H9 (cell line): Measurements from ENCODE around the gene CBFA2T2. TPM values are rescaled to one million over a fixed set of nuclear protein-coding genes. Genes with fewer than 3 reads are reported as not detected.
A peak's percentile ranks its signal among the peaks of the same experiment; 100 is the strongest.

Source experiments
- DNase-seq: peaks from one replicate; pipeline ENCODE4 v3.0.0-alpha.2; 2017
- H2AFZ ChIP-seq: one replicate; pipeline ENCODE4 v1.6.1; 2013; ENCODE audit warnings: mild to moderate bottlenecking, low read length, control low read depth, moderate library complexity
- H2AK5ac ChIP-seq: 2 replicates; pipeline ENCODE4 v1.6.1; 2013; ENCODE audit warnings: low read length, control low read depth, mixed read lengths; ENCODE audit not compliant: insufficient read length
- H2BK120ac ChIP-seq: one replicate; pipeline ENCODE4 v1.6.1; 2013; ENCODE audit warnings: low read depth, mild to moderate bottlenecking, low read length, control low read depth, inconsistent platforms; ENCODE audit not compliant: poor library complexity, severe bottlenecking
- H2BK12ac ChIP-seq: 2 replicates; pipeline ENCODE4 v1.6.1; 2013; ENCODE audit warnings: low read length, control low read depth, mixed read lengths, low read depth; ENCODE audit not compliant: insufficient read length
- H2BK15ac ChIP-seq: 2 replicates; pipeline ENCODE4 v1.6.1; 2013; ENCODE audit warnings: low read depth, low read length, control low read depth
- H2BK20ac ChIP-seq: one replicate; pipeline ENCODE4 v1.6.1; 2013; ENCODE audit warnings: low read depth, mild to moderate bottlenecking, low read length, control low read depth, inconsistent platforms; ENCODE audit not compliant: poor library complexity, severe bottlenecking
- H2BK5ac ChIP-seq: 2 replicates; pipeline ENCODE4 v1.6.1; 2013; ENCODE audit warnings: low read length, control low read depth, mixed read lengths; ENCODE audit not compliant: insufficient read length
- H3K14ac ChIP-seq: 2 replicates; pipeline ENCODE4 v1.6.1; 2013; ENCODE audit warnings: low read length, control low read depth; ENCODE audit not compliant: insufficient read depth
- H3K18ac ChIP-seq: 2 replicates; pipeline ENCODE4 v1.6.1; 2013; ENCODE audit warnings: low read depth, mild to moderate bottlenecking, mixed read lengths, low read length, control low read depth; ENCODE audit not compliant: insufficient read length
- H3K23ac ChIP-seq: 2 replicates; pipeline ENCODE4 v1.6.1; 2013; ENCODE audit warnings: low read length, control low read depth, mixed read lengths, low read depth; ENCODE audit not compliant: insufficient read length
- H3K23me2 ChIP-seq: 2 replicates; pipeline ENCODE4 v1.6.1; 2013; ENCODE audit warnings: low read depth, mild to moderate bottlenecking, mixed read lengths, low read length, control low read depth; ENCODE audit not compliant: insufficient read length, poor library complexity, severe bottlenecking
- H3K27ac ChIP-seq: 2 replicates; pipeline ENCODE4 v1.5.1; 2013; ENCODE audit warnings: low read length, control low read depth, mixed read lengths, low read depth; ENCODE audit not compliant: insufficient read length
- H3K27me3 ChIP-seq: 2 replicates; pipeline ENCODE4 v1.6.1; 2013; ENCODE audit warnings: low read length, control low read depth, inconsistent platforms; ENCODE audit not compliant: insufficient read depth
- H3K4ac ChIP-seq: 2 replicates; pipeline ENCODE4 v1.6.1; 2013; ENCODE audit warnings: low read depth, mild to moderate bottlenecking, control low read depth, inconsistent platforms, low read length, moderate library complexity
- H3K4me1 ChIP-seq: 2 replicates; pipeline ENCODE4 v1.6.1; 2013; ENCODE audit warnings: low read length, control low read depth, inconsistent platforms; ENCODE audit not compliant: insufficient read depth
- H3K4me2 ChIP-seq: 2 replicates; pipeline ENCODE4 v1.6.1; 2013; ENCODE audit warnings: low read length, control low read depth, mixed read lengths; ENCODE audit not compliant: insufficient read length, insufficient read depth
- H3K56ac ChIP-seq: 2 replicates; pipeline ENCODE4 v1.6.1; 2013; ENCODE audit warnings: low read depth, mild to moderate bottlenecking, mixed read lengths, low read length, control low read depth; ENCODE audit not compliant: insufficient read length
- H3K79me1 ChIP-seq: 2 replicates; pipeline ENCODE4 v1.6.1; 2013; ENCODE audit warnings: low read depth, mild to moderate bottlenecking, moderate library complexity, low read length, control low read depth, inconsistent platforms; ENCODE audit not compliant: insufficient read depth, poor library complexity, severe bottlenecking
- H3K79me2 ChIP-seq: 2 replicates; pipeline ENCODE4 v1.6.1; 2013; ENCODE audit warnings: low read length, control low read depth, inconsistent platforms; ENCODE audit not compliant: insufficient read depth
- H3K9ac ChIP-seq: 2 replicates; pipeline ENCODE4 v1.6.1; 2013; ENCODE audit warnings: low read length, control low read depth, mixed read lengths; ENCODE audit not compliant: insufficient read length; ENCODE audit errors: extremely low read depth
- H3K9me3 ChIP-seq: one replicate; pipeline ENCODE4 v1.6.1; 2013; ENCODE audit warnings: low read depth, low read length, inconsistent platforms; ENCODE audit not compliant: control insufficient read depth
- H3T11ph ChIP-seq: one replicate; pipeline ENCODE4 v1.6.1; 2013; ENCODE audit warnings: mild to moderate bottlenecking, low read length, control low read depth, inconsistent platforms
- H4K20me1 ChIP-seq: one replicate; pipeline ENCODE4 v1.6.1; 2013; ENCODE audit not compliant: control insufficient read depth, insufficient read length, insufficient read depth
- H4K5ac ChIP-seq: 2 replicates; pipeline ENCODE4 v1.6.1; 2013; ENCODE audit warnings: low read depth, mild to moderate bottlenecking, mixed read lengths, low read length, control low read depth; ENCODE audit not compliant: insufficient read length
- H4K8ac ChIP-seq: replicated peaks from 2 replicates; pipeline ENCODE4 v1.6.1; 2013; ENCODE audit warnings: low read length, control low read depth, mixed read lengths, low read depth; ENCODE audit not compliant: insufficient read length
- H4K91ac ChIP-seq: 2 replicates; pipeline ENCODE4 v1.6.1; 2013; ENCODE audit warnings: low read depth, mild to moderate bottlenecking, moderate library complexity, mixed read lengths, low read length, control low read depth; ENCODE audit not compliant: insufficient read length
- H3K27ac Mint-ChIP-seq, 3 experiments: 2 replicates in 2 of 3; 3 replicates in 1 of 3; pipeline ENCODE4 v1.8.0; 2020 to 2021; ENCODE audit warnings: mixed read lengths in 3 of 3, mild to moderate bottlenecking in 1 of 3, moderate library complexity in 1 of 3
- H3K27me3 Mint-ChIP-seq: 2 replicates; pipeline ENCODE4 v1.8.0; 2021; ENCODE audit warnings: low read depth, mild to moderate bottlenecking, moderate library complexity, mixed read lengths
- H3K36me3 Mint-ChIP-seq, 3 experiments: 2 replicates in 2 of 3; 3 replicates in 1 of 3; pipeline ENCODE4 v1.8.0; 2020 to 2021; ENCODE audit warnings: low read depth in 3 of 3, mixed read lengths in 3 of 3; ENCODE audit not compliant: insufficient read depth in 1 of 3
- H3K4me1 Mint-ChIP-seq, 2 experiments: 2 replicates each; pipeline ENCODE4 v1.8.0; 2020; ENCODE audit warnings: mixed read lengths in 2 of 2
- H3K4me3 Mint-ChIP-seq, 2 experiments: 2 replicates in 1 of 2; 3 replicates in 1 of 2; pipeline ENCODE4 v1.8.0; 2020 to 2021; ENCODE audit warnings: mild to moderate bottlenecking in 2 of 2, mixed read lengths in 2 of 2, moderate library complexity in 1 of 2
- H3K9me3 Mint-ChIP-seq, 2 experiments: 2 replicates in 1 of 2; 3 replicates in 1 of 2; pipeline ENCODE4 v1.8.0; 2020; ENCODE audit warnings: mild to moderate bottlenecking in 2 of 2, mixed read lengths in 2 of 2, moderate library complexity in 1 of 2
- CTCF ChIP-seq: fragments of 200-600 bp; sonication (generic); conservative IDR thresholded peaks from 3 replicates; pipeline ENCODE4 v1.8.0; 2021; ENCODE audit warnings: antibody characterized with exemption, mild to moderate bottlenecking
- WGBS: extraction: QIAGEN DNeasy Blood & Tissue Kit; methylation state at CpG from one replicate; pipeline ENCODE4 v1.1.7; 2013; ENCODE audit warnings: missing lambda C conversion rate, low lambda C conversion rate, mixed read lengths; ENCODE audit not compliant: insufficient read length; ENCODE audit errors: extremely low coverage; 5-methylcytosine and 5-hydroxymethylcytosine counted together
- total RNA-seq: library from RNA; stranded (reverse); gene quantifications from 2 replicates; pipeline ENCODE4 v1.2.1, GENCODE V29; 2021

The CBFA2T2 gene
- total RNA-seq, 1 experiment from 2014 or later: 11.2 TPM

- WGBS: no CpG with 5 or more reads among the region's 47 CpGs
- Mint-ChIP-seq H3K36me3 (peaks cover 24 to 53% (median 39%) of the 10 kb centered on the region in 3 experiments), H3K27ac (no peak overlapping the region), H3K9me3 (no peaks in the 10 kb centered on the region; a peak in 1 of 5 replicates), H3K4me1 (peaks cover 34 to 35% of the 10 kb centered on the region in 2 experiments), H3K27me3 (peaks cover 4% of the 10 kb centered on the region), H3K4me3 (peak overlapping the region; percentile 44 to 46; a peak in 3 of 5 replicates)
- Histone ChIP-seq H3K4me1 (no peaks in the 10 kb centered on the region; the same call in 1 of the 2 replicates), H2AFZ (no peak overlapping the region), H3T11ph (no peak overlapping the region), H2BK120ac (no peak overlapping the region), H3K27ac (no peak overlapping the region), H3K79me2 (no peaks in the 10 kb centered on the region), H3K9ac (no peak overlapping the region), H4K5ac (no peak overlapping the region), H3K4me2 (peak overlapping the region; percentile 36), H3K23ac (no peak overlapping the region), H2BK5ac (no peak overlapping the region), H4K8ac (no peak overlapping the region), H3K79me1 (no peaks in the 10 kb centered on the region), H3K23me2 (peaks cover 19% of the 10 kb centered on the region), H3K18ac (no peak overlapping the region), H2BK12ac (no peak overlapping the region), H2BK15ac (no peak overlapping the region), H2AK5ac (no peak overlapping the region), H3K4ac (no peak overlapping the region), H3K56ac (no peak overlapping the region), H4K20me1 (no peaks in the 10 kb centered on the region), H3K9me3 (no peaks in the 10 kb centered on the region), H4K91ac (no peak overlapping the region), H2BK20ac (no peak overlapping the region), H3K27me3 (no peaks in the 10 kb centered on the region), H3K14ac (no peak overlapping the region; the same call in 1 of the 2 replicates)
- peak; percentile 95 for TF ChIP-seq CTCF
- peak; percentile 89 for DNase-seq
These were observed 178.0 kb downstream of the CBFA2T2 start for GRCh38 chr20:33667676-33668465.
